ENCODE results near the gene SNX2. TPM values are rescaled to one million over a fixed set of nuclear protein-coding genes. Genes with fewer than 3 reads are reported as not detected.
A peak's percentile ranks its signal among the peaks of the same experiment; 100 is the strongest.

SNX2 gene
- total and polyA plus RNA-seq, 9 of the 15 experiments (the other 6 are each of a cell fraction or from before 2014, with no cell fraction given), result 35.2 to 86.0 (median 58.1) TPM

DNA sequence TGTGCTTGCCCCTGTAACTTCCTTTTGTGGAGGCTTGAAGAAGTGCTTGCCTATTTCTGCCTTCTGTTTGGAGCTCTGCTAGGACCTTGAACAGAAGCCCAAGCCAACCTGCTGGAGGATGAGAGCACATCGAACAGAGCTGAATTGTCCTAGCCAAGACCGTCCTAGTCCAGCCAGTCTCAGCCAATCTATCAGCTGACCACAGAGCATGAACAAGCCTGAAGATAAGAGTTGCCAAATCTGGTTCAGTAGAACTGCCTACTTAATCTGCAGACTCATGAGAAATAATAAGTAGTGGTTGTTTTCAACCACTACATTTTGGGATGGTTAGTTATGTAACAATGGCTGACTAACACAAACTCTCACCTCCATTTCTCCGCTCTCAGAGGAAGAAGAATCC, 4.4 kb upstream of the SNX2 start (continued):
- TF ChIP-seq, protein P1, sequence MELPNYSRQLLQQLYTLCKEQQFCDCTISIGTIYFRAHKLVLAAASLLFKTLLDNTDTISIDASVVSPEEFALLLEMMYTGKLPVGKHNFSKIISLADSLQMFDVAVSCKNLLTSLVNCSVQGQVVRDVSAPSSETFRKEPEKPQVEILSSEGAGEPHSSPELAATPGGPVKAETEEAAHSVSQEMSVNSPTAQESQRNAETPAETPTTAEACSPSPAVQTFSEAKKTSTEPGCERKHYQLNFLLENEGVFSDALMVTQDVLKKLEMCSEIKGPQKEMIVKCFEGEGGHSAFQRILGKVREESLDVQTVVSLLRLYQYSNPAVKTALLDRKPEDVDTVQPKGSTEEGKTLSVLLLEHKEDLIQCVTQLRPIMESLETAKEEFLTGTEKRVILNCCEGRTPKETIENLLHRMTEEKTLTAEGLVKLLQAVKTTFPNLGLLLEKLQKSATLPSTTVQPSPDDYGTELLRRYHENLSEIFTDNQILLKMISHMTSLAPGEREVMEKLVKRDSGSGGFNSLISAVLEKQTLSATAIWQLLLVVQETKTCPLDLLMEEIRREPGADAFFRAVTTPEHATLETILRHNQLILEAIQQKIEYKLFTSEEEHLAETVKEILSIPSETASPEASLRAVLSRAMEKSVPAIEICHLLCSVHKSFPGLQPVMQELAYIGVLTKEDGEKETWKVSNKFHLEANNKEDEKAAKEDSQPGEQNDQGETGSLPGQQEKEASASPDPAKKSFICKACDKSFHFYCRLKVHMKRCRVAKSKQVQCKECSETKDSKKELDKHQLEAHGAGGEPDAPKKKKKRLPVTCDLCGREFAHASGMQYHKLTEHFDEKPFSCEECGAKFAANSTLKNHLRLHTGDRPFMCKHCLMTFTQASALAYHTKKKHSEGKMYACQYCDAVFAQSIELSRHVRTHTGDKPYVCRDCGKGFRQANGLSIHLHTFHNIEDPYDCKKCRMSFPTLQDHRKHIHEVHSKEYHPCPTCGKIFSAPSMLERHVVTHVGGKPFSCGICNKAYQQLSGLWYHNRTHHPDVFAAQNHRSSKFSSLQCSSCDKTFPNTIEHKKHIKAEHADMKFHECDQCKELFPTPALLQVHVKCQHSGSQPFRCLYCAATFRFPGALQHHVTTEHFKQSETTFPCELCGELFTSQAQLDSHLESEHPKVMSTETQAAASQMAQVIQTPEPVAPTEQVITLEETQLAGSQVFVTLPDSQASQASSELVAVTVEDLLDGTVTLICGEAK (IDR thresholded peaks at IDR 0.05), result no peak
- TF ChIP-seq, protein P1 (CRISPR knock-in tag; IDR thresholded peaks at IDR 0.05), result no peak
- TF ChIP-seq DDX20 (tag; IDR thresholded peaks at IDR 0.05; ENCODE audit: low read depth) (no peak), MAFG (tag; conservative IDR thresholded peaks at IDR 0.05) (peak; percentile 77), THRB (CRISPR knock-in tag; conservative IDR thresholded peaks at IDR 0.05) (no peak), ZNF316 (IDR thresholded peaks at IDR 0.05) (peak; percentile 55; the same call in 1 of the 2 replicates), CAMTA2 (CRISPR knock-in tag; conservative IDR thresholded peaks at IDR 0.05) (no peak), HIVEP1 (CRISPR knock-in tag; IDR thresholded peaks at IDR 0.05) (no peak), BMI1 (IDR thresholded peaks at IDR 0.05; ENCODE audit: low read length) (no peak), ZBTB43 (CRISPR knock-in tag; IDR thresholded peaks at IDR 0.05) (no peak)
- TF ChIP-seq, protein P2, sequence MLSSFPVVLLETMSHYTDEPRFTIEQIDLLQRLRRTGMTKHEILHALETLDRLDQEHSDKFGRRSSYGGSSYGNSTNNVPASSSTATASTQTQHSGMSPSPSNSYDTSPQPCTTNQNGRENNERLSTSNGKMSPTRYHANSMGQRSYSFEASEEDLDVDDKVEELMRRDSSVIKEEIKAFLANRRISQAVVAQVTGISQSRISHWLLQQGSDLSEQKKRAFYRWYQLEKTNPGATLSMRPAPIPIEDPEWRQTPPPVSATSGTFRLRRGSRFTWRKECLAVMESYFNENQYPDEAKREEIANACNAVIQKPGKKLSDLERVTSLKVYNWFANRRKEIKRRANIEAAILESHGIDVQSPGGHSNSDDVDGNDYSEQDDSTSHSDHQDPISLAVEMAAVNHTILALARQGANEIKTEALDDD (IDR thresholded peaks at IDR 0.05), result peak; percentile 70

All from K562 (cell line).